Measurements from ENCODE around the gene NEB. TPM values are rescaled to one million over a fixed set of nuclear protein-coding genes. Genes with fewer than 3 reads are reported as not detected.

NEB gene
- polyA plus RNA-seq, 1 donor from 2014 or later, result 0.38 TPM

- no peaks in the 10 kb centered on the region for H3K9me2 ChIP-seq (ENCODE audit: insufficient read depth, low read length)
- no peaks in the 10 kb centered on the region for H3K36me3 ChIP-seq (ENCODE audit: insufficient read depth, low read length)
- no peaks in the 10 kb centered on the region for H3K79me2 ChIP-seq (replicated peaks; ENCODE audit: insufficient read depth, low read length)
- TF ChIP-seq EP300 (conservative IDR thresholded peaks at IDR 0.05; ENCODE audit: poor library complexity, severe bottlenecking), result no peak
- TF ChIP-seq EZH2 (IDR thresholded peaks at IDR 0.05; ENCODE audit: borderline replicate concordance, insufficient read depth, low read length, poor library complexity, severe bottlenecking), result no peak
- no peak for TF ChIP-seq RAD21 (conservative IDR thresholded peaks at IDR 0.05)
- no peak for TF ChIP-seq TAF1 (IDR thresholded peaks at IDR 0.05; ENCODE audit: low read depth)
- no peak for TF ChIP-seq SMC3 (conservative IDR thresholded peaks at IDR 0.05; ENCODE audit: poor library complexity)
- TF ChIP-seq REST (IDR thresholded peaks at IDR 0.05; ENCODE audit: borderline replicate concordance), result no peak
- TF ChIP-seq CTCF (IDR thresholded peaks at IDR 0.05; ENCODE audit: poor library complexity, severe bottlenecking), result no peak
- TF ChIP-seq POLR2AphosphoS5 (IDR thresholded peaks at IDR 0.05), result no peak
- no peak for TF ChIP-seq MXI1 (conservative IDR thresholded peaks at IDR 0.05; ENCODE audit: poor library complexity, severe bottlenecking)
- no peak overlapping the region for H3K27ac ChIP-seq (ENCODE audit: low read length)
- H3K4me3 ChIP-seq (ENCODE audit: low read length), result no peak overlapping the region
- H3K4me2 ChIP-seq (ENCODE audit: low read length), result no peak overlapping the region
- no peaks in the 10 kb centered on the region for H3F3A ChIP-seq (ENCODE audit: insufficient read depth, low read length, poor library complexity, severe bottlenecking)
- H3K27me3 ChIP-seq (ENCODE audit: insufficient read depth, low read depth, low read length), result no peaks in the 10 kb centered on the region
- H3K9me3 ChIP-seq (ENCODE audit: low read length), result no peaks in the 10 kb centered on the region
- no peak overlapping the region for H2AFZ ChIP-seq (ENCODE audit: low read depth, low read length)
- no peaks in the 10 kb centered on the region for H4K20me1 ChIP-seq (ENCODE audit: insufficient read depth)
- H3K9ac ChIP-seq (ENCODE audit: low read length), result no peak overlapping the region
Measured at GRCh38 chr2:151551556-151551955, 182.7 kb downstream of the NEB start.

- H3K27me3 ChIP-seq (ENCODE audit: insufficient read depth, low read depth, low read length), result no peaks in the 10 kb centered on the region
- H3K36me3 ChIP-seq (ENCODE audit: insufficient read depth, low read length), result no peaks in the 10 kb centered on the region
- H3K79me2 ChIP-seq (replicated peaks; ENCODE audit: insufficient read depth, low read length), result no peaks in the 10 kb centered on the region
- H3K4me2 ChIP-seq (ENCODE audit: low read length), result no peak overlapping the region
- no peaks in the 10 kb centered on the region for H3K9me2 ChIP-seq (ENCODE audit: insufficient read depth, low read length)
- H3F3A ChIP-seq (ENCODE audit: insufficient read depth, low read length, poor library complexity, severe bottlenecking), result no peaks in the 10 kb centered on the region
- H3K9me3 ChIP-seq (ENCODE audit: low read length), result no peaks in the 10 kb centered on the region
- TF ChIP-seq TAF1 (IDR thresholded peaks at IDR 0.05; ENCODE audit: low read depth) (no peak), RAD21 (conservative IDR thresholded peaks at IDR 0.05) (no peak), CTCF (IDR thresholded peaks at IDR 0.05; ENCODE audit: poor library complexity, severe bottlenecking) (no peak), POLR2AphosphoS5 (IDR thresholded peaks at IDR 0.05) (no peak), EP300 (conservative IDR thresholded peaks at IDR 0.05; ENCODE audit: poor library complexity, severe bottlenecking) (no peak), SMC3 (conservative IDR thresholded peaks at IDR 0.05; ENCODE audit: poor library complexity) (no peak), REST (IDR thresholded peaks at IDR 0.05; ENCODE audit: borderline replicate concordance) (no peak), MXI1 (conservative IDR thresholded peaks at IDR 0.05; ENCODE audit: poor library complexity, severe bottlenecking) (no peak), EZH2 (IDR thresholded peaks at IDR 0.05; ENCODE audit: borderline replicate concordance, insufficient read depth, low read length, poor library complexity, severe bottlenecking) (no peak)
- H3K9ac ChIP-seq (ENCODE audit: low read length), result no peak overlapping the region
- no peak overlapping the region for H2AFZ ChIP-seq (ENCODE audit: low read depth, low read length)
- H3K27ac ChIP-seq (ENCODE audit: low read length), result no peak overlapping the region
- no peak overlapping the region for H3K4me3 ChIP-seq (ENCODE audit: low read length)
- H4K20me1 ChIP-seq (ENCODE audit: insufficient read depth), result no peaks in the 10 kb centered on the region
Measured at GRCh38 chr2:151549191-151549590, 185.1 kb downstream of the NEB start.
